HEK293 (cell line): ENCODE measurements around the gene TIGD2.
A peak's percentile ranks its signal among the peaks of the same experiment; 100 is the strongest.

Experiments
- CTCF ChIA-PET: fragments of 350-600 bp; formaldehyde crosslinking; extraction: SDS; loops from one replicate; lab custom pipeline; 2021; ENCODE audit warnings: antibody characterized with exemption; lab: Yijun Ruan, JAX
- POLR2A ChIA-PET: fragments of 300-600 bp; formaldehyde crosslinking; extraction: SDS; loops from one replicate; lab custom pipeline; 2020; ENCODE audit warnings: antibody characterized with exemption, inconsistent platforms; lab: Yijun Ruan, JAX
- H3K27ac ChIP-seq: fragments of 200-500 bp; sonication (Bioruptor generic); 2 replicates; pipeline ENCODE4 v1.5.1; 2014; ENCODE audit warnings: low read depth, low read length, control low read depth, inconsistent platforms; ENCODE audit errors: extremely low read depth
- H3K36me3 ChIP-seq, 2 experiments: fragments of 200-500 bp in 1 of 2; sonication (Bioruptor generic) in 1 of 2; 1 replicate in 1 of 2; 2 replicates in 1 of 2; pipeline ENCODE4 v1.5.1; 2014 to 2017; ENCODE audit warnings: inconsistent platforms in 2 of 2, low read length in 2 of 2; ENCODE audit not compliant: control insufficient read depth in 2 of 2, insufficient read depth in 1 of 2
- H3K4me1 ChIP-seq: fragments of 200-500 bp; sonication (Bioruptor generic); 2 replicates; pipeline ENCODE4 v1.5.1; 2014; ENCODE audit warnings: mild to moderate bottlenecking, low read length, inconsistent platforms; ENCODE audit not compliant: control insufficient read depth, insufficient read depth
- H3K4me3 ChIP-seq: 2 replicates; pipeline ENCODE4 v1.5.1; 2011; ENCODE audit warnings: low read depth, mild to moderate bottlenecking, control low read depth, low read length, moderate library complexity
- H3K9me3 ChIP-seq: fragments of 200-500 bp; sonication (Bioruptor generic); 2 replicates; pipeline ENCODE4 v1.5.1; 2014; ENCODE audit warnings: low read depth, low read length, inconsistent platforms; ENCODE audit not compliant: control insufficient read depth, insufficient read depth
- KLF10 ChIP-seq: fragments of 450-650 bp; IDR thresholded peaks from 2 replicates; pipeline ENCODE4 v1.5.1; 2018; ENCODE audit warnings: missing biosample characterization, mild to moderate bottlenecking, missing genetic modification characterization
- ZNF654 ChIP-seq: fragments of 450-650 bp; formaldehyde crosslinking; IDR thresholded peaks from 2 replicates; pipeline ENCODE4 v1.5.1; 2016; ENCODE audit warnings: low read depth, missing biosample characterization, missing genetic modification characterization

The TIGD2 gene

DNA sequence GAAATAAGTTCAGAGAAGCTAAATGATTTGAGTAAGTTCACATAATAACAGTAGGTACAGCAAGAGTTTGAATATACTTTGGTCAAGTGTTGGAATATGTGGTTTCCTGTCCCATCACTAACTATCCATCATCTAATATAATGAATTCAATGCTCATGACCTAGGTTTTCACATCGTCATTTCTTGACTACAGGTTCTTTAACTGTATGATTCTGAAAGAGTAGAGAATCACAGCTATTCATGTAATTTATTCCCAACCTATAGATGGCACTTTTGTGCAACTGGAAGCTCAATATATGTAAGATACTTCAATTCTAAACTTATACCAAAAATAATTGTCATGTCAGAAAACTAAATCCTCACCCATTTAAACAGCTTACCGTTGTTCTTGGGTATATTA lies 53.1 kb downstream of the TIGD2 start:
- no peak overlapping the region for H3K27ac ChIP-seq
- POLR2A ChIA-PET = no interaction called here
- H3K9me3 ChIP-seq = no peaks in the 10 kb centered on the region
- CTCF ChIA-PET = interaction anchor here (0.6 to 2.6 kb wide), 4 partner anchors 17 to 734 kb away, joined by 3 to 11 read pairs (median 3); no protein-coding TSS in a partner anchor
- no peak overlapping the region for H3K4me3 ChIP-seq
- TF ChIP-seq KLF10 = no peak
- peak; percentile 20 for TF ChIP-seq ZNF654 (tag by site-specific recombination)
- H3K4me1 ChIP-seq = no peaks in the 10 kb centered on the region
- H3K36me3 ChIP-seq = no peaks in the 10 kb centered on the region
